ENCODE data around the gene PARD3B. TPM values are rescaled to one million over a fixed set of nuclear protein-coding genes. Genes with fewer than 3 reads are reported as not detected.

PARD3B gene
- total RNA-seq, 1 experiment from 2014 or later = 6.4 TPM

- no peak overlapping the region for H4K91ac ChIP-seq (ENCODE audit: insufficient read length, low read depth, low read length)
- no peak overlapping the region for H3K56ac ChIP-seq (ENCODE audit: insufficient read length, low read depth, low read length)
- H2BK12ac ChIP-seq (ENCODE audit: insufficient read length, low read depth, low read length) = no peak overlapping the region
- no peaks in the 10 kb centered on the region for H3K4me1 Mint-ChIP-seq
- no peak overlapping the region for H3K27ac ChIP-seq (ENCODE audit: insufficient read length, low read depth, low read length)
- H3K18ac ChIP-seq (ENCODE audit: insufficient read length, low read depth, low read length) = no peak overlapping the region
- no peaks in the 10 kb centered on the region for H3K23me2 ChIP-seq (ENCODE audit: insufficient read length, low read depth, low read length, poor library complexity, severe bottlenecking)
- H4K5ac ChIP-seq (ENCODE audit: insufficient read length, low read depth, low read length) = no peak overlapping the region
- H2BK15ac ChIP-seq (ENCODE audit: low read depth, low read length) = no peak overlapping the region
- H3T11ph ChIP-seq (ENCODE audit: low read length) = no peak overlapping the region
- no peak overlapping the region for H3K9ac ChIP-seq (ENCODE audit: extremely low read depth, insufficient read length, low read length)
- H3K27me3 Mint-ChIP-seq (ENCODE audit: low read depth) = no peaks in the 10 kb centered on the region
- no peaks in the 10 kb centered on the region for H3K9me3 ChIP-seq (ENCODE audit: control insufficient read depth, low read depth, low read length)
- peaks cover 4 to 17% of the 10 kb centered on the region in 2 experiments for H3K9me3 Mint-ChIP-seq
- no peaks in the 10 kb centered on the region for H3K27me3 ChIP-seq (ENCODE audit: insufficient read depth, low read length)
- H3K4me2 ChIP-seq (ENCODE audit: insufficient read depth, insufficient read length, low read length) = no peak overlapping the region
- WGBS (ENCODE audit: extremely low coverage, insufficient read length, low lambda C conversion rate) = no CpG with 5 or more reads among the region's 3 CpGs
- no peak overlapping the region for H3K23ac ChIP-seq (ENCODE audit: insufficient read length, low read depth, low read length)
- no peak overlapping the region for H2BK120ac ChIP-seq (ENCODE audit: low read depth, low read length, poor library complexity, severe bottlenecking)
- no peak overlapping the region for H3K27ac Mint-ChIP-seq
- H2AK5ac ChIP-seq (ENCODE audit: insufficient read length, low read length) = no peak overlapping the region
- H3K4me1 ChIP-seq (ENCODE audit: insufficient read depth, low read length) = no peaks in the 10 kb centered on the region
- no peaks in the 10 kb centered on the region for H3K79me1 ChIP-seq (ENCODE audit: insufficient read depth, low read depth, low read length, poor library complexity, severe bottlenecking)
- no peak overlapping the region for H2BK20ac ChIP-seq (ENCODE audit: low read depth, low read length, poor library complexity, severe bottlenecking)
- no peak overlapping the region for H3K4ac ChIP-seq (ENCODE audit: low read depth, low read length)
- no peaks in the 10 kb centered on the region for H3K79me2 ChIP-seq (ENCODE audit: insufficient read depth, low read length)
- DNase-seq = no peak
- no peak overlapping the region for H3K14ac ChIP-seq (ENCODE audit: insufficient read depth, low read length)
- no peak overlapping the region for H3K4me3 Mint-ChIP-seq
- no peak overlapping the region for H2AFZ ChIP-seq (ENCODE audit: low read length)
- no peak for TF ChIP-seq CTCF (conservative IDR thresholded peaks at IDR 0.05)
- no peak overlapping the region for H4K8ac ChIP-seq (replicated peaks; ENCODE audit: insufficient read length, low read depth, low read length)
- no peaks in the 10 kb centered on the region for H4K20me1 ChIP-seq (ENCODE audit: control insufficient read depth, insufficient read depth, insufficient read length)
- H3K36me3 Mint-ChIP-seq (ENCODE audit: insufficient read depth in 1 of 3, low read depth in 3 of 3) = peaks cover 9 to 21% (median 21%) of the 10 kb centered on the region in 3 experiments
- H2BK5ac ChIP-seq (ENCODE audit: insufficient read length, low read length) = no peak overlapping the region
Observed at GRCh38 chr2:205574001-205574400, 1028.7 kb downstream of the PARD3B start.

Data from H9 (cell line).